ENCODE results near the gene UBFD1.
"Not testable (repeated sequence)": the region's sequence is repeated elsewhere in the genome, so short reads cannot be mapped to it uniquely, and the experiment has no call there.

UBFD1 gene

GRCh38 chr16:23527961-23528643, 29.4 kb upstream of the UBFD1 start:
- no peak for DNase-seq

DNA sequence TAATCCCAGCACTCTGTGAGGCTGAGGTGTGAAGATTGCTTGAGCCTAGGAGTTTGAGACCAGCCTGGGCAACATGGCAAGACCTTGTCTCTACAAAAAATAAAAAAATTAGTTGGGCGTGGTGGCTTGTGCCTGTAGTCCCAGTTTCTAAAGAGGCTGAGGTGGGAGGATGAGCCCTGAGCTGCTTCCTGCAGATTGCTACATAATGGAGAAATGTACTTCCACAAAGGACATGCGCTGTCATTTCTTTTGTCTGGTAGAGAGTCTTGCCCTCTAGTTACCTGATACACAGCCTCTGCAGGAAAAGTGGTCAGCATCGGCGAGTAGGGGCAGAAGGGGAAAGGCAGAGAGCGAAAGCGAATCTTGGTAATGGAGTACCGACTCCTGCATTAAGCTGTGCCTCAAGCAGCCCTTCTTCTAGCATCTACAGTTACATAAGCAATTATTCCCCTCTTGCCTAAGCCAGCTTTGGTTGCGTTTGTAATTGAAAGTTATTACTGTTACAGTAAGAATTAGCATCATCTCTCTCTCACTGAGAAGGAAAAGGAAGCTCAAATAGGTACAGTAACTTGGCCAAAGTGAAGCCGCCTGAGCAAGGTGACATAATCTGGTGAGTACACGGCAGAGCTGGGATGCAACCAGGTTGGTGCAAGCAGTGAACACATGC, 28.8 kb upstream of the UBFD1 start:
- DNase-seq = no peak

- no peak for DNase-seq
Measured at GRCh38 chr16:23530062-23530461, 27.5 kb upstream of the UBFD1 start.

- no peak for DNase-seq
Measured at GRCh38 chr16:23532448-23532847, 25.1 kb upstream of the UBFD1 start.

GRCh38 chr16:23534868-23535860, 22.4 kb upstream of the UBFD1 start:
- no peak for DNase-seq

DNA sequence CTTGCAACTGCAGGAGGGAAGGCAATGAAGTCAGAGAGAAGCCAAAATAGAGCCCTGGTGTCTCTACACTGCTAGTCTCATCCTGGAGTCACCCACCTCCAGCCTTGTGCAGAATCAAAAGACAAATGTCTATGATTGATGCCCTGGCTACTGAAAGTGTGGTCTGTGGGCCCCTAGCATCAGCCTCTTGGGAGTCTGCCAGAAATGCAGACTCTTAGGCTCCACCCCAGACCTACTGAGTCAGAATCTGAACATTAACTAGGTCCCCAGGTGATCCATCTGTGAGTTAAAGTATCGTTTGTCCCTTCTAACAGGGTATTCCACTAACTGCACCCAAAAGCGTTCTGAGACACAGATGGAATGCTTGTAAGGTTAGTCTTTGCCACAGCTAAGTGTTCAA, 21.6 kb upstream of the UBFD1 start:
- DNase-seq = no peak

- no peak for DNase-seq
Measured at GRCh38 chr16:23537390-23537789, 20.1 kb upstream of the UBFD1 start.

DNA sequence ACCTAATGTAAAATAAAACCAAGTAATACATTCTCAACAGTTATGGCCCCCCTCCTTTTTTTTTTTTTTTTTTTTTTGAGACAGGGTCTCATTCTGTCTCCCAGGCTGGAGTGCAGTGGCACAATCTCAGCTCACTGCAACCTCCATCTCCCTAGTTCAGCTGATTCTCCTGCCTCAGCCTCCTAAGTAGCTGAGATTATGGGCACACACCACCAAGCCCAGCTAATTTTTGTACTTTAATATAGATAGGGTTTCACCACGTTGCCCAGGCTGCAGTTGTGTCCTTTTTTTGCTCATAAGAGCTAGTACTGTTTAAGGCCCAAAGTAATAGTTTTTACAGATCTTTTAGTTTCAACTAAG, 18.6 kb upstream of the UBFD1 start:
- DNase-seq = no peak

- no peak for DNase-seq
Measured at GRCh38 chr16:23539984-23540816, 17.3 kb upstream of the UBFD1 start.

- DNase-seq = not testable (repeated sequence)
Measured at GRCh38 chr16:23540817-23541178, 16.7 kb upstream of the UBFD1 start.

GRCh38 chr16:23544436-23544835, 13.1 kb upstream of the UBFD1 start:
- no peak for DNase-seq

- DNase-seq = no peak
Measured at GRCh38 chr16:23549938-23550337, 7.6 kb upstream of the UBFD1 start.

GRCh38 chr16:23552161-23552560, 5.4 kb upstream of the UBFD1 start:
- DNase-seq = no peak

DNA sequence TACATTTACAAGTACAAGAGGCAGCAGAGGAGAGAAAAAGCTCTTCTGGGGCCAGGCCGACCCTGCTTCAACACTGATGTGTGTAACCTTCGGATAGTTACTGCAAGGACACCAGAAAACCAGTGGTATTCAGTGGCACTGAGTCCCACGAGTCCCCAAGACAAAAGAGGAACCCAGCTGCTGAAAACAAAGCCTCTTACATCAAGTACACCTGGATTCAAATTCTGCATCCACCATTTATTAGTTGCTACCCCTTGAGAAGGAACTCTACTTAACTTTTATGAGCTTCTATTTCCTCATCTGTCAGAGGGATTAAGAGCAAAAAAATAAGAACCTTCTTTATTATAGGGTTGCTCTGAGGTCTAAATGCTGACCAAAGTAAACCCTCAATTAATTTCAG, 3.0 kb upstream of the UBFD1 start:
- DNase-seq = no peak

DNA sequence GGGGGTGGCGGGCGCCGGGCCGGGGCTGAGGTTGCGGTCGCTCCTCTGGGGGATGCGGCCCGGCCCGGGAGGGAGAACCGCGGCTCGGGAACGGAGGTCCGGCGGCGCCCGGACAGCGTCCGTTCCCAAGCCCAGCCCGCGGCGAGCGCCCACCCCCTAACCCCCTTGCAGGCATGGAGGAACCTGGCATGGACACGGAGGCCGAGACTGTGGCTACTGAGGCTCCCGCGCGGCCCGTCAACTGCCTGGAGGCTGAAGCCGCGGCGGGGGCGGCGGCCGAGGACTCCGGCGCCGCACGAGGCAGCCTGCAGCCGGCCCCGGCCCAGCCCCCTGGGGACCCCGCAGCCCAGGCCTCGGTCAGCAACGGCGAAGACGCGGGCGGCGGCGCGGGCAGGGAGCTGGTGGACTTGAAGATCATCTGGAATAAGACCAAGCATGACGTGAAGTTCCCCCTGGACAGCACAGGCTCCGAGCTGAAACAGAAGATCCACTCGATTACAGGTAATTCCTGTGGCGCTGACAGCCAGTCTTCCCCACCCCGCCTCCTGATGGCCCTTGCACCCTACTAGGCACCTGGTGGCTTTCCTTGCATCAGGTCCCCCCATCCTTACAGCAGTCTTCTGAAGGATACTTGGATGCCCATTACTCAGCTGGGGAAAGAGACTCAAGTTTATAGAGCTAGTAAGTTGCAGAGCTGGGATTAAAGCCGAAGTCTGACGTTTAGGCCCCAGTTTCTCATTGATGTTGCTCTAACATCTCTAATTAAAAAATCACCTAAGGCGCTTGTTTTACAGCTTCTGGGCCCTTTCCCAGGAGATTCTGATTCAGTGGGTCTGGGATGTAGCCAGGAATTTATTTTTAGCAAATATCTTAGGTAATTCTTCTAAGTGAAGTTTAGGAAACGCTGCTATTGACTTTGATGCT, 514 bp downstream of the UBFD1 start:
- peak; percentile 7 for DNase-seq

- DNase-seq = no peak
Measured at GRCh38 chr16:23561586-23561985, 4.1 kb downstream of the UBFD1 start.

DNA sequence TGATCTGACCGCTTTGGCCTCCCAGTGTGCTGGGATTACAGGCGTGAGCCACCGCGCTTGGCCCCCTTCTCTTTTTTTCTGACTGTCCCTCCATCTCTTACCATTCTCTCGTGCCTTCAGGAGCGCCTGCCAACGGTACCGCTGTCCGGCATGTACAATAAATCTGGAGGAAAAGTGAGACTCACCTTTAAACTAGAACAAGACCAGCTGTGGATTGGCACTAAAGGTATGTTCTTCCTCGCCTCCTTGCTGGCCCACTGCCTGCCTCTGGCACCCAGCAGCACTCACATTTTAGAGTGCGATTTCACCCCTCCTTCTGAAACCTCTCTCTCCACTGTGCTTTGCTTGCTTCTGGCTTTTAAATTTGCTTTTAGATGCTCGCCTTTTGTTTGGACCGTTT, 5.0 kb downstream of the UBFD1 start:
- no peak for DNase-seq

DNA sequence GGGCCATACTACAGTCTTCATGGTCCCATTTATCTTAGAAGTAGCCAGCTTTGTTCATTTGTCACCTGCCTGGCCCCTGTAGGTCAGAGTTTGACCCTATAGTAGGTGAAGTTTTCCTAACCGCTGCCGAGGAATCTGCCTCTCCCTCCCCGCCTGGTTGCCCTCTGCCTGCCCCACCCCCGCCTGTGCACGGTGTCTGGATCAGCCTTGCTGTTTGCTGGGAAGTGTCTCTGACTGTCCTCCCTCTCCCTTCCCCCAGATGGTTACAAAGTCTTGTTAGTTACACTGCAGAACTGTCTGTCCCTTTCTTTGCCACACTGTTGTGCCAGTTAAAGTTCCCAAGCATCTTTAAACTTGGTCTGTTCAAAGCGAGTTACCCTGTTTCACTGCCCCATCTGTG, 5.7 kb downstream of the UBFD1 start:
- no peak for DNase-seq

- DNase-seq = no peak
Measured at GRCh38 chr16:23564575-23565363, 7.2 kb downstream of the UBFD1 start.

DNA sequence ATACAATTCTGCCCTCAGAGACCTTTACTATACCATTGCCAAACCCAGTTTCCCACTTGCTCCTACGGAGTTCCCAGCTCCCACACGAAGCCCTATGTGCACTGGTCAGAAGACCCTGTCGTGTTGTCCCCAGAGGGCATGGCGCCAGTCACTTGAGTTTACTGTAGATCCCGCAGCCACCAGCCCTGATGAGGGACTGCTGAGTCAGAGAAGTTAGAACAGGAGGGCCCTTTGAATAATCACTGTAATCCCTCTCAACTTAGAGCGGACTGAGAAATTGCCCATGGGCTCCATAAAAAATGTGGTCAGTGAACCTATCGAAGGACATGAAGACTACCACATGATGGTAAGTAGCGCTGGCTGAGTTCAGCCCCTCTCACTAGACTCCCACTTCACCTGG, 9.2 kb downstream of the UBFD1 start:
- DNase-seq = no peak

GRCh38 chr16:23567602-23568001, 10.1 kb downstream of the UBFD1 start:
- DNase-seq = no peak
